Adrenal gland (tissue), 5 donors: Measurements from ENCODE around the gene TMEM52.

Source experiments
- CTCF ChIP-seq, 6 experiments: fragments of 450-650 bp in 4 of 6; fragments of 200-600 bp in 2 of 6; sonication (generic) in 1 of 6; IDR thresholded peaks; 1 replicate in 5 of 6; 2 replicates in 1 of 6; pipeline versions ENCODE4 v1.5.1 to v1.8.0; 2016 to 2021; ENCODE audit warnings: antibody characterized with exemption in 6 of 6, mild to moderate bottlenecking in 2 of 6, moderate library complexity in 1 of 6
- POLR2A ChIP-seq, 2 donors: fragments of 450-650 bp; IDR thresholded peaks; one replicate each; pipeline ENCODE4 v1.6.1; 2017; ENCODE audit warnings: antibody characterized with exemption in 2 of 2, mild to moderate bottlenecking in 2 of 2, moderate library complexity in 1 of 2
- donor health status: DM: no; HTN: no; CAD: no.

GRCh38 chr1:1956101-1956500 lies 37.0 kb upstream of the TMEM52 start:
- no peak for TF ChIP-seq CTCF (IDR thresholded peaks at IDR 0.05)
- no peak for TF ChIP-seq POLR2A (IDR thresholded peaks at IDR 0.05)
